PFSK-1 (cell line): ENCODE data around the gene RSPO3.

Experiments used
- FOXP2 ChIP-seq: optimal IDR thresholded peaks from 2 replicates; pipeline ENCODE3; 2011; ENCODE audit warnings: borderline replicate concordance, control low read depth, inconsistent platforms; ENCODE audit not compliant: insufficient read depth; ENCODE audit errors: extremely low read length, extremely low read depth
- POLR2AphosphoS5 ChIP-seq: IDR thresholded peaks from 2 replicates; pipeline ENCODE4 v1.6.1; 2012; ENCODE audit warnings: low read depth, mild to moderate bottlenecking, control low read depth, low read length, moderate library complexity
- SIN3A ChIP-seq: IDR thresholded peaks from 2 replicates; pipeline ENCODE4 v1.6.1; 2012; ENCODE audit warnings: mild to moderate bottlenecking, low read length, moderate library complexity, borderline replicate concordance; ENCODE audit not compliant: insufficient read depth
- TAF1 ChIP-seq: IDR thresholded peaks from 2 replicates; pipeline ENCODE4 v1.6.1; 2012; ENCODE audit warnings: low read length, control low read depth, borderline replicate concordance; ENCODE audit not compliant: insufficient read depth
- TF ChIP-seq, protein P1 (sequence below), 2 experiments: IDR thresholded peaks; 2 replicates each; pipeline versions ENCODE4 v1.6.1 to v1.8.0; 2011 to 2012; ENCODE audit warnings: low read depth in 2 of 2, low read length in 2 of 2, control low read depth in 1 of 2, inconsistent platforms in 1 of 2, mild to moderate bottlenecking in 1 of 2, moderate library complexity in 1 of 2; ENCODE audit not compliant: insufficient read depth in 1 of 2

RSPO3 gene

DNA sequence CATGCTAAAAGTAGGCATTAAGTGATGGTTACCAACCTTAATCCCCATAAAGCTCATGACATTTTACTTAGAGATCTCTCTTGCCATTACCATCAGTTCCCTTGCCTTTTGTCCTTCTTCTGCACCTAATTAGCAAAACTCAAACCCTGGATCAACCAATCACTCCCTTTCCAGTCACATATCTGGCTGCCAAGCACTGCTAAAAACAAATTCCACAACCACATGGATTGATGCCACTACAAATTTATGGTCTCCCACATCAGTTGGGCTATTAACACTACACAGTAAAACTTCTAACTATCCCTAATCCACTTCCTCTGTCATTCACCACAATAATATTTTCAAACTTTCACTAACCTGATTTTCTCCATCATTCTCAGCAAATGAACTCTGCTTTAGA, 93.9 kb downstream of the RSPO3 start:
- TF ChIP-seq FOXP2, result no peak
- no peak for TF ChIP-seq TAF1
- no peak for TF ChIP-seq POLR2AphosphoS5
- TF ChIP-seq, protein P1, sequence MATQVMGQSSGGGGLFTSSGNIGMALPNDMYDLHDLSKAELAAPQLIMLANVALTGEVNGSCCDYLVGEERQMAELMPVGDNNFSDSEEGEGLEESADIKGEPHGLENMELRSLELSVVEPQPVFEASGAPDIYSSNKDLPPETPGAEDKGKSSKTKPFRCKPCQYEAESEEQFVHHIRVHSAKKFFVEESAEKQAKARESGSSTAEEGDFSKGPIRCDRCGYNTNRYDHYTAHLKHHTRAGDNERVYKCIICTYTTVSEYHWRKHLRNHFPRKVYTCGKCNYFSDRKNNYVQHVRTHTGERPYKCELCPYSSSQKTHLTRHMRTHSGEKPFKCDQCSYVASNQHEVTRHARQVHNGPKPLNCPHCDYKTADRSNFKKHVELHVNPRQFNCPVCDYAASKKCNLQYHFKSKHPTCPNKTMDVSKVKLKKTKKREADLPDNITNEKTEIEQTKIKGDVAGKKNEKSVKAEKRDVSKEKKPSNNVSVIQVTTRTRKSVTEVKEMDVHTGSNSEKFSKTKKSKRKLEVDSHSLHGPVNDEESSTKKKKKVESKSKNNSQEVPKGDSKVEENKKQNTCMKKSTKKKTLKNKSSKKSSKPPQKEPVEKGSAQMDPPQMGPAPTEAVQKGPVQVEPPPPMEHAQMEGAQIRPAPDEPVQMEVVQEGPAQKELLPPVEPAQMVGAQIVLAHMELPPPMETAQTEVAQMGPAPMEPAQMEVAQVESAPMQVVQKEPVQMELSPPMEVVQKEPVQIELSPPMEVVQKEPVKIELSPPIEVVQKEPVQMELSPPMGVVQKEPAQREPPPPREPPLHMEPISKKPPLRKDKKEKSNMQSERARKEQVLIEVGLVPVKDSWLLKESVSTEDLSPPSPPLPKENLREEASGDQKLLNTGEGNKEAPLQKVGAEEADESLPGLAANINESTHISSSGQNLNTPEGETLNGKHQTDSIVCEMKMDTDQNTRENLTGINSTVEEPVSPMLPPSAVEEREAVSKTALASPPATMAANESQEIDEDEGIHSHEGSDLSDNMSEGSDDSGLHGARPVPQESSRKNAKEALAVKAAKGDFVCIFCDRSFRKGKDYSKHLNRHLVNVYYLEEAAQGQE (IDR thresholded peaks at IDR 0.05; ENCODE audit: insufficient read depth in 1 of 2, low read depth in 2 of 2, low read length in 2 of 2), result no peak
- TF ChIP-seq SIN3A, result no peak

DNA sequence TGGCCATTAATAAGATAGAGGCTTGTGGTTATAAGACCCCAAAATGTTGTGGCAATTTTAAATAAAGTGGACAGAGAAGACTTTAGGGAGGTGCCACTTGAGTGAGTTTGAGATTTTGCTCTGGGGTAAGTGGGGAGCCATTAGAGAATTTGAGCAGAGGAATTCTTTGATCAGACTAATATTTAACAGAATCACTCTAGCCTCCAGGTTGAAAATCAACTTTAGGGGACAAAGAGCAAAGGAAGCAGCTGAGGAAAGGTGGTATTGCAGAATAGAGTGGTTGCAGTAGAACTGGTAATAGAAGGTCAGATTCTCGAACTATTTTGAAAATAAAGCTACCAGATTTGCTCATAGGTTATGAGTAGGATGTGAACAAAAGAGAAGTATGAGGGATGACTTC, 97.5 kb downstream of the RSPO3 start:
- TF ChIP-seq TAF1, result no peak
- no peak for TF ChIP-seq FOXP2
- TF ChIP-seq SIN3A, result no peak
- TF ChIP-seq, protein P1 (IDR thresholded peaks at IDR 0.05; ENCODE audit: insufficient read depth in 1 of 2, low read depth in 2 of 2, low read length in 2 of 2), result no peak
- TF ChIP-seq POLR2AphosphoS5, result no peak

DNA sequence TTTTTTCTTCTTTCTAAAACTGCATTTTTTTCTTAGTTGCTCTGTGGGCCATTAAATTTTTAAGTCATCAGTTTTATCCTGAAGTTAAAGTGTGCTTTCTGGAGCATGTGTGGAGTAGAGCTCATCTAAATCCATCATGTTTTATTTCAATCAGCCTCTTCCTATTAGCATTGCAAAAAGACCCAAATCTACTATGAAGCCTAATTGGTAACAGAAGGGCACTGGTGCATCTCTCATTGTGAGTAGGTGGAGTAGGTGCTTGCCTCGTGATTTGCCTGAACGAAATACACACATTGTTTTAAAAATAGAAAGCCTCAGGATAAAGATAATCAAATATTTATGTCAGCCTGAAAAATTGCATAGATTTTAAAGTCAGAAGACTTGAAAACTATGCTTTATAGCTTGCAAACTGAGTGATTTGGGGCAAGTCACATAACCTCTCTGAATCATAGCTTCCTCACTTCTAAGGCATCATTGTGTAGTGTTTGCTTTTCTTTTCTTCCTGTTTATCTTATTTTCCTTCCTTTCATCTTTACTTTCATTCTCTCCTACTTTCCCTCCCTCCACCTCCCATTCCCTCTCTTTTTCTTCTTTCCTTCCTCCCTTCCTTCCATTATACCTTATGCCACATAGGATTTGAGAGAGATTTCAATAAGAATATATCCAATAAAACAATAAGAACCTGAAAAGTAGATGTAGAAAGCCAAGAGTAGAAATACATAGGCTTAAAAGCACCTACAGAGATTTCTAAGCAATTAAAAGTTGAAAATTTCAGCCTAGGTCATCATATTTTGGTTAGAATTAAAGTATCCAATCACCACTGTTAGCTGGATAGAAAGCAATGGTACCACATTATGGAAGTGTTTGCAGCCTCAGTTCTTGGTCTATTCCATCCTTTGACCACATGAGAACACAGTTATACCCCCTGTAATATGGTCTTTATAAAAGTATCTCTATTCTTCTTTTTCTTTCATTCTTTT, 98.6 kb downstream of the RSPO3 start:
- TF ChIP-seq, protein P1 (IDR thresholded peaks at IDR 0.05; ENCODE audit: insufficient read depth in 1 of 2, low read depth in 2 of 2, low read length in 2 of 2), result no peak
- TF ChIP-seq TAF1, result no peak
- TF ChIP-seq SIN3A, result no peak
- no peak for TF ChIP-seq FOXP2
- TF ChIP-seq POLR2AphosphoS5, result no peak

DNA sequence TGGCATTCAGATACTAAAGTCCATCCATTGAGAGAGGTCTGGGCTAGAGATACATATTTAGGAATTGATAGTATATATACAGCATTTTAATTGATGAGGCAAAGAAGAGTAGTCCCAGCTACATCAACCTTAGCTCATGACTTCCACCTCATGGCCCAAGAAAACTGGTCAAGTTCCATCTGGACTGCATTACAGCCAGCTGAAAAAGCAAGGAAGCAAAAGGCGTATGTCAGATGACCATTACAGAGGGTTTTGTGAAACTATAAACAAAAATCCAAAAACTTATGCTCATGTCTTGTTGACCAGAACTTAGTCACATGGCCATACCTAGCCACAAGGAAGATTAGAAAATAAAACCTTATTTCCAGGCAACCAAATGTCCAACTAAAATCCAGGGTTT, 101.4 kb downstream of the RSPO3 start:
- TF ChIP-seq FOXP2, result no peak
- TF ChIP-seq POLR2AphosphoS5, result no peak
- TF ChIP-seq TAF1, result no peak
- TF ChIP-seq, protein P1 (IDR thresholded peaks at IDR 0.05; ENCODE audit: insufficient read depth in 1 of 2, low read depth in 2 of 2, low read length in 2 of 2), result no peak
- TF ChIP-seq SIN3A, result no peak

DNA sequence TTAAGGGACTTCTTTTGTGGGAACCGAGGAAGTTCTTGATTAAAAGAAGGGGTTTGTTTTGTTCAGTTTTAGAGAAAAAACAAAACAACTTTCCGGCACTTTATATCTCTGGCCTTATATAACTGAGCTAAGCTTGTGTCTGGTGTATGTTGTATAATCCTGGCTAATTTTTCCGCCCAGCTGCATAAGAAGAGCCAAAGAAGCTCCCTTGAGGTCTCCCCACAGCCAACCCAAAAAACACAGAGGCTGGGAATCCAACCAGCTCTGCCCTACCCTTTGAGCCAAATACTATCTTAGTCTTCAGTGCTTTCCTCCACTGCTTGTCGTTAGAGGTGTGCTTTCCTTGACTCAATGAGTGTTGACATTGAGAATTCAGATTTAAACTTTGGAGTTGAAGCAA, 102.7 kb downstream of the RSPO3 start:
- TF ChIP-seq FOXP2, result no peak
- TF ChIP-seq, protein P1 (IDR thresholded peaks at IDR 0.05; ENCODE audit: insufficient read depth in 1 of 2, low read depth in 2 of 2, low read length in 2 of 2), result no peak
- no peak for TF ChIP-seq SIN3A
- no peak for TF ChIP-seq TAF1
- TF ChIP-seq POLR2AphosphoS5, result no peak
